ENCODE data around the gene RAVER1.
"Not testable (repeated sequence)": the region's sequence is repeated elsewhere in the genome, so short reads cannot be mapped to it uniquely, and the experiment has no call there.

RAVER1 gene

GRCh38 chr19:10332965-10333757 lies at the start of gene RAVER1:
RAVER1 (minus strand) TSS chr19:10333529; CDS start chr19:10333507, 22 bp downstream.
- DNase-seq = peak; percentile 98

GRCh38 chr19:10383223-10383499 lies 49.8 kb upstream of the RAVER1 start:
- not testable (repeated sequence) for DNase-seq

GRCh38 chr19:10380313-10381102 lies 47.2 kb upstream of the RAVER1 start, which contains the start of gene TYK2:
TYK2 (minus strand) TSS chr19:10380572; CDS start chr19:10378406, 2,166 bp downstream.
- DNase-seq = peak; percentile 98

- no peak for DNase-seq
Observed at GRCh38 chr19:10379880-10380312, 46.6 kb upstream of the RAVER1 start.

- no peak for DNase-seq
Observed at GRCh38 chr19:10378124-10378523, 44.8 kb upstream of the RAVER1 start.

GRCh38 chr19:10377140-10377640 lies 43.9 kb upstream of the RAVER1 start:
- DNase-seq = not testable (repeated sequence)

- no peak for DNase-seq
Observed at GRCh38 chr19:10374931-10375330, 41.6 kb upstream of the RAVER1 start.

GRCh38 chr19:10372690-10373089 lies 39.4 kb upstream of the RAVER1 start:
- DNase-seq = no peak

GRCh38 chr19:10368101-10368803 lies 34.9 kb upstream of the RAVER1 start:
- no peak for DNase-seq

GRCh38 chr19:10366950-10367512 lies 33.7 kb upstream of the RAVER1 start:
- DNase-seq = not testable (repeated sequence)

- no peak for DNase-seq
Observed at GRCh38 chr19:10365518-10365917, 32.2 kb upstream of the RAVER1 start.

GRCh38 chr19:10364644-10365043 lies 31.3 kb upstream of the RAVER1 start:
- DNase-seq = no peak

- DNase-seq = no peak
Observed at GRCh38 chr19:10363789-10364281, 30.5 kb upstream of the RAVER1 start.

- DNase-seq = no peak
Observed at GRCh38 chr19:10362259-10362658, 28.9 kb upstream of the RAVER1 start.

- DNase-seq = no peak
Observed at GRCh38 chr19:10361569-10362011, 28.3 kb upstream of the RAVER1 start.

GRCh38 chr19:10356431-10356830 lies 23.1 kb upstream of the RAVER1 start:
- no peak for DNase-seq

- DNase-seq = peak; percentile 45
Observed at GRCh38 chr19:10353793-10354391, 20.6 kb upstream of the RAVER1 start.

GRCh38 chr19:10352764-10353671 lies 19.7 kb upstream of the RAVER1 start:
- DNase-seq = no peak

- DNase-seq = no peak
Observed at GRCh38 chr19:10346509-10346908, 13.2 kb upstream of the RAVER1 start.

GRCh38 chr19:10344780-10345179 lies 11.5 kb upstream of the RAVER1 start:
- no peak for DNase-seq

- no peak for DNase-seq
Observed at GRCh38 chr19:10343495-10343894, 10.2 kb upstream of the RAVER1 start.

Measured in CD4-positive, alpha-beta T cell treated with Interleukin-10 for 1 hour (primary cell).